ENCODE results near the gene HMGB3.

HMGB3 gene

DNA sequence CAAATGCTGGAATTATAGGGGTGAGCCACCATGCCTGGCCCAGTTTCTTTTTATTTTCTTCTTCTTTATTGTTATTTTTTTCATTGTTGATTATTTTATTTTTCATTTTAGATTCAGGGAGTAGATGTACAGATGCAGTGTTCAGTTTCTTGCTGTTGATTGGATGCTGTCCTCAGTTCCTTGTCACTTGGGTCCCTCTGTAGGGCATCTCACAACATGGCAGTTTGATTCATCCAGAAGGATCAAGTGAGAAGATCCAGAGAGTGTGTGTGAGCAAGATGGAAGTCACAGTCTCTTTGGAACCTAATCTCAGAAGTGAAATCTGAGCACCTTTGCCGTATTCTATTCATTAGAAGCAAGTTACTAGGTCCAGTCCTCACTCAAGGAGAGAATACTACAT, 20.9 kb downstream of the HMGB3 start:
- ChIA-PET POLR2A (ENCODE audit: low non-redundant PET) (no interaction called here), CTCF (no interaction called here)
- TF ChIP-seq, protein P1, sequence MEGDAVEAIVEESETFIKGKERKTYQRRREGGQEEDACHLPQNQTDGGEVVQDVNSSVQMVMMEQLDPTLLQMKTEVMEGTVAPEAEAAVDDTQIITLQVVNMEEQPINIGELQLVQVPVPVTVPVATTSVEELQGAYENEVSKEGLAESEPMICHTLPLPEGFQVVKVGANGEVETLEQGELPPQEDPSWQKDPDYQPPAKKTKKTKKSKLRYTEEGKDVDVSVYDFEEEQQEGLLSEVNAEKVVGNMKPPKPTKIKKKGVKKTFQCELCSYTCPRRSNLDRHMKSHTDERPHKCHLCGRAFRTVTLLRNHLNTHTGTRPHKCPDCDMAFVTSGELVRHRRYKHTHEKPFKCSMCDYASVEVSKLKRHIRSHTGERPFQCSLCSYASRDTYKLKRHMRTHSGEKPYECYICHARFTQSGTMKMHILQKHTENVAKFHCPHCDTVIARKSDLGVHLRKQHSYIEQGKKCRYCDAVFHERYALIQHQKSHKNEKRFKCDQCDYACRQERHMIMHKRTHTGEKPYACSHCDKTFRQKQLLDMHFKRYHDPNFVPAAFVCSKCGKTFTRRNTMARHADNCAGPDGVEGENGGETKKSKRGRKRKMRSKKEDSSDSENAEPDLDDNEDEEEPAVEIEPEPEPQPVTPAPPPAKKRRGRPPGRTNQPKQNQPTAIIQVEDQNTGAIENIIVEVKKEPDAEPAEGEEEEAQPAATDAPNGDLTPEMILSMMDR (conservative IDR thresholded peaks at IDR 0.05; ENCODE audit: low read depth) = no peak
- H3K27ac ChIP-seq = no peak overlapping the region
- no peak for DNase-seq (ENCODE audit: low spot score)

DNA sequence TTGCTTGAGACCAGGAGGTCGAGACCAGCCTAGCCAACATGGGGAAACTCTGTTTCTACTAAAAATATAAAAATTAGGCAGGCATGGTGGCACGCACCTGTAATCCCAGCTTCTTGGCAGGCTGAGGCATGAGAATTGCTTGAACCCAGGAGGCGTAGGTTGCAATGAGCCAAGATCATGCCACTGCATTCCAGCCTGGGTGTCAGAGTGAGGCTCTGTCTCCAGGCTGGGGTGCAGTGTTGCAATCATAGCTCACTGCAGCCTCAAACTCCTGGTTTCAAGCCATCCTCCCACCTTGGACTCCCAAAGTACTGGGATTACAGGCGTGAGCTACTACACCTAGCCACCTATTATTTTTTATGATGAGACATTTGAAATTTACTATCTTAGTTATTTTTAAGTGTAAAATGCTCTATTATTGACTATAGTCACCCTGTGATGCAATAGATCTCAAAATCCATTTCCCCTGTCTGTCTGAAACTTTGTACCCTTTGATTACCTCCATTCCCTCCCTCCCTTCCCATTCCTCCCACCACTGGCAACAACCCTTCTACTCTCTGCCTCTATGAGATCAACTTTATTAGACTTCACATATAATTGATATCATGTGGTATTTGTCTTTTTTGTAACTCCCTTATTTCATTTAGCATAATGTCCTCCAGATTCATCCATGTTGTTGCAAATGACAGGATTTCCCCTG, 23.4 kb downstream of the HMGB3 start:
- POLR2A ChIA-PET (ENCODE audit: low non-redundant PET) = no interaction called here
- H3K27ac ChIP-seq = no peak overlapping the region
- TF ChIP-seq, protein P1 (conservative IDR thresholded peaks at IDR 0.05; ENCODE audit: low read depth) = no peak
- CTCF ChIA-PET = no interaction called here
- no peak for DNase-seq (ENCODE audit: low spot score)

DNA sequence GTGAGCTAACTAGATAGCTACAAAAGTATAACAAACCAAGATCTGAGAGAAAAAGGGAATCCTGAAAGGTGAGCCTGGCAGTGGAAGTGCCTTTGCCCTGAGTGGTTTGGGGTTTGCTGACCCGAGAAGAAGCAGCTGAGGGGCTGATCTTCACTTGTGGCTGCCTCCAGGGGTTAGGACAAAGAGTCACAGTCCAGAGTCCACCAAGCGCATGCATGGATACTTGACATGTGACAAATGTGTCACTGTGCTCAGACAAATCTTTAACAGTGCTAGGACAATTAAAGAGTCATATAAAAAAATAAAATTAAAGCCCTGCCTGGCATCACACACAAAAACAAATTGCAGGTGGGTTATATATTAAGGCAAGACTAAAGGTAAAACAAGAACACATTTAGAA, 26.4 kb downstream of the HMGB3 start:
- TF ChIP-seq, protein P1 (conservative IDR thresholded peaks at IDR 0.05; ENCODE audit: low read depth) = no peak
- ChIA-PET CTCF (no interaction called here), POLR2A (ENCODE audit: low non-redundant PET) (no interaction called here)
- DNase-seq (ENCODE audit: low spot score) = no peak
- H3K27ac ChIP-seq = no peak overlapping the region

DNA sequence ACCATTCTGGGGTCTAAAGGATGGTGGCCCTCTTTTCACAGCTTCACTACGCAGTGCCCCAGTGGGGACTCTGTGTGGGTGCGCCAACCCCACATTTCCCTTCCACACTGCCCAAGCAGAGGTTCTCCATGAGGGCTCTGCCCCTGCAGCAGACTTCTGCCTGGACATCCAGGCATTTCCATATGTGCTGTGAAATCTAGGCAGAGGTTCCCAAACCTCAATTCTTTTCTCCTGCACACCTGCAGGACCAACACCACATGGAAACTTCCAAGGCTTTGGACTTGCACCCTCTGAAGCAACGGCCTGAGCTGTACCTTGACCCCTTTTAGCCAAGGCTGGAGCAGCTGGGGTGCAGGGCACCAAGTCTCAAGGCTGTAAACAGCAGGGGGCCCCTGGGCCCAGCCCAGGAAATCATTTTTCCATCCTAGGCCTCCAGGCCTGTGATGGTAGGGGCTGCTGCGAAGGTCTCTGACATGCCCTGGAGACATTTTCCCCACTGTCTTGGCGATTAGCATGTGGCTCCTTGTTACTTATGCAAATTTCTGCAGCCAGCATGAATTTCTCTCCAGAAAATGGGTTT, 30.1 kb downstream of the HMGB3 start:
- TF ChIP-seq, protein P1 (conservative IDR thresholded peaks at IDR 0.05; ENCODE audit: low read depth) = no peak
- CTCF ChIA-PET = no interaction called here
- H3K27ac ChIP-seq = no peak overlapping the region
- DNase-seq (ENCODE audit: low spot score) = no peak
- POLR2A ChIA-PET (ENCODE audit: low non-redundant PET) = no interaction called here

DNA sequence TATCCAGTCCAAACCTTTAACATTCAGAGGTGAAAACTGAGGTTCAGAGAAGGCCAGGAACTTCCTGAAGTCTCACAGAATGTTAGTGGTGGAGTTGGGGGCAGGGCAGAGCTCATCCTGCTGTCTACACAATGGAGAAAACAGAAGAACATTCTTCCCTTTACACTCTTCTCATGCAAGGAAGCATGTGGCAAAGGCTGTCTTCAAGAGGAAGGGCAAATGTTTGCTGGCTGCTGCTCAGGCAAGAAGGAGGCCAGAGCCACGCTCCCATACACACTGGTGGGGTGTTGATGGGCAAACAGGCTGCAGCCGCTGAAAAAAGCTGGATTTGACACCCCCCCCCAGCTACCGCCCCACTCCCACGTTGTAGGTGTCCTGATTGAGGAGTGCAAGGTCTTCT, 32.5 kb downstream of the HMGB3 start:
- CTCF ChIA-PET = interaction anchor here (0.6 kb wide), 1 partner anchor 529 kb away, joined by 4 read pairs; no protein-coding TSS in a partner anchor
- POLR2A ChIA-PET (ENCODE audit: low non-redundant PET) = no interaction called here
- no peak overlapping the region for H3K27ac ChIP-seq
- TF ChIP-seq, protein P1 (conservative IDR thresholded peaks at IDR 0.05; ENCODE audit: low read depth) = no peak
- no peak for DNase-seq (ENCODE audit: low spot score)

DNA sequence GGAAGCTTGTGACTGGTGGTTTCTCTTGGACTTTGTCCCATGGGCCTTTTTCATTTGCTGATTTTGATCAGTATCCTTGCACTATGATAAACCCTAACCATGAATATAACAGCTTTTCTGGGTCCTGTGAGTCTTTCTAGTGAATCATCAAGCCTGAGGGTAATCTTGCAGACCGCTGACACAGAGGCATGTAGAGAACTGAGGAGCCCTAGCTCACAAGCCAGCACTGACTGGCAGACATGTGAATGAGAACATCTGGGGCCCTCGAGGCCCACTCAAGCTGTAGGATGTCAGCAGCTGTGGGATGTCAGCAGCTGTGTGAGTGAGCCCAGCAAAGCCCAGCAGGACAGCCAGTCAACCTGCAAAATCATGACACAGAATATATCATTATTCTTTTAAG, 36.7 kb downstream of the HMGB3 start:
- DNase-seq (ENCODE audit: low spot score) = peak; percentile 1
- ChIA-PET POLR2A (ENCODE audit: low non-redundant PET) (no interaction called here), CTCF (interaction anchor here (0.5 kb wide), 1 partner anchor 75 kb away, joined by 4 read pairs; no protein-coding TSS in a partner anchor)
- no peak overlapping the region for H3K27ac ChIP-seq
- TF ChIP-seq, protein P1 (conservative IDR thresholded peaks at IDR 0.05; ENCODE audit: low read depth) = no peak
